Epithelial cell of proximal tubule (primary cell): Measurements from ENCODE around the gene DTX4. TPM values are rescaled to one million over a fixed set of nuclear protein-coding genes. Genes with fewer than 3 reads are reported as not detected.
A peak's percentile ranks its signal among the peaks of the same experiment; 100 is the strongest.

Source experiments
- DNase-seq: peaks from one replicate; pipeline ENCODE4 v3.0.0-alpha.2; 2011; ENCODE audit warnings: low read depth
- H3K4me3 ChIP-seq: 2 replicates; pipeline ENCODE4 v1.5.1; 2011; ENCODE audit warnings: low read depth, mild to moderate bottlenecking, low read length
- CTCF ChIP-seq: conservative IDR thresholded peaks from 2 replicates; pipeline ENCODE4 v1.5.1; 2012; ENCODE audit warnings: low read depth, mild to moderate bottlenecking, low read length
- total RNA-seq: library from RNA; depleted of rRNA; stranded (reverse); fragments of >200 nt; gene quantifications from 2 replicates; pipeline ENCODE4 v1.2.3, GENCODE V29; 2015

The DTX4 gene
- total RNA-seq, 1 donor from 2014 or later: 3.0 TPM

DNA sequence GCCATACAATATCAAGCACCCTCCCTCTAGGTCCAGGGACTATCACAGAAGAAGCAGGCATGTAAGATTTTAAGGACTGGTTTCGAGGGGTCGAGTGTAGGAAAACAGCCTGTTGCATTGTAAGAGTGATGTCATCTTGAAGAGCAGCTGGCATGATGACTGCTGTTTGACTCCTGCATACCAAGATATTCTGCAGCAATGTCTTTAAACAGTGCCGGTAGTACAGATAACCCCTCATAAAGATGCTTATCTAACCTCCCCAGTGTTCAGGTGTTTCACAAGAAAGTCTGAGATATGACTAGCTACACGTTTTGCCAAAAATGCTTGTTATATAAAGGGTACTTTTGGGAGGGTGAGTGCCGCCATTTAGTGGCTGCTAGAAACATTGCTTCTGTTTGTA is 17.3 kb upstream of the DTX4 start:
- no peak for DNase-seq
- H3K4me3 ChIP-seq: no peak overlapping the region
- no peak for TF ChIP-seq CTCF

GRCh38 chr11:59157433-59157832 is 14.5 kb upstream of the DTX4 start:
- no peak for DNase-seq
- TF ChIP-seq CTCF: no peak
- H3K4me3 ChIP-seq: no peak overlapping the region

- DNase-seq: no peak
- TF ChIP-seq CTCF: peak; percentile 83
- no peak overlapping the region for H3K4me3 ChIP-seq
These were observed 13.5 kb upstream of the DTX4 start for GRCh38 chr11:59158206-59159068.

GRCh38 chr11:59164028-59164427 is 7.9 kb upstream of the DTX4 start:
- no peak for TF ChIP-seq CTCF
- H3K4me3 ChIP-seq: no peak overlapping the region
- DNase-seq: no peak

DNA sequence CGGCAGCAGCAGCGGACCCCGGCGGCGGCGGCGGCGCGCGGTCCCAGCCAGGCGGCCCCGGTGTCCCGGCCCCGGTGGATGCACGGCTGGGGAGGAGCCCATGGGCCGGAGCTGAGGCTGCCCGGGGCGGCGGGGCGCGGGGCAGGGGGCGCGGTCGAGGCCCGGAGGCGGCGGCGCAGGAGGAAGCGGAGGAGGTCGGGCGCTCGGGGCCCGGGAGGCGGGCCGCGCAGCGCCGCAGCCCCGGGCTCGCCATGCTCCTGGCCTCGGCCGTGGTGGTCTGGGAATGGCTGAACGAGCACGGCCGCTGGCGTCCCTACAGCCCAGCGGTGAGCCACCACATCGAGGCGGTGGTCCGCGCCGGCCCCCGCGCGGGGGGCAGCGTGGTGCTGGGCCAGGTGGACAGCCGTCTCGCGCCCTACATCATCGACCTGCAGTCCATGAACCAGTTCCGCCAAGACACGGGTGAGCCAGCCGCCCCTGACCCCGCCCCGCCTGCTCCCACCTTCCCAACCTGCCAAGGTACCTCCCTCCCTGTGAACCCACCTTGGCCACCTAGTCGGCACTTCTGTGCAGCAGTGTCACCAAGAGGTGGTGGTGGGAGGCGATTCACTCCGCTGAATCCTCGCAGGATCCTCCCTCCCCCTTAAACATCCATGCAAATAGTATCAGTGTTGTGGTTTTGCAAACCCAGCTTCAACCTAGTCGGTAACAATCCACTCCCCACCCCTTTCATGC is 580 bp downstream of the DTX4 start:
- H3K4me3 ChIP-seq: peak overlapping the region; percentile 69
- TF ChIP-seq CTCF: no peak
- DNase-seq: no peak

GRCh38 chr11:59173080-59173963 is 1.4 kb downstream of the DTX4 start:
- no peak for TF ChIP-seq CTCF
- H3K4me3 ChIP-seq: peak overlapping the region; percentile 69
- no peak for DNase-seq
